Mesothelial cell of epicardium (in vitro differentiated cells): ENCODE data around the gene MAD1L1. TPM values are rescaled to one million over a fixed set of nuclear protein-coding genes. Genes with fewer than 3 reads are reported as not detected.

Experiments used
- DNase-seq, 2 experiments: peaks; one replicate each; pipeline ENCODE4 v3.0.0; 2021; ENCODE audit warnings: low spot score in 2 of 2; ENCODE audit not compliant: unreplicated experiment in 2 of 2
- H3K27ac Mint-ChIP-seq: 2 replicates; pipeline ENCODE4 v1.8.0; 2021; ENCODE audit warnings: mixed read lengths
- H3K27me3 Mint-ChIP-seq: 2 replicates; pipeline ENCODE4 v1.8.0; 2021; ENCODE audit warnings: low read depth, mixed read lengths
- H3K36me3 Mint-ChIP-seq: 2 replicates; pipeline ENCODE4 v1.8.0; 2021; ENCODE audit warnings: mixed read lengths
- H3K4me1 Mint-ChIP-seq: 2 replicates; pipeline ENCODE4 v1.8.0; 2021; ENCODE audit warnings: mixed read lengths
- H3K4me3 Mint-ChIP-seq: 2 replicates; pipeline ENCODE4 v1.8.0; 2021; ENCODE audit warnings: mild to moderate bottlenecking, moderate library complexity, mixed read lengths
- H3K9me3 Mint-ChIP-seq: 2 replicates; pipeline ENCODE4 v1.8.0; 2021; ENCODE audit warnings: mixed read lengths
- total RNA-seq: library from RNA; stranded (reverse); gene quantifications from 3 replicates; pipeline ENCODE4 v1.2.1, GENCODE V29; 2021
- TF ChIP-seq, protein P1 (sequence below): fragments of 200-600 bp; sonication (generic); IDR thresholded peaks from one replicate; pipeline ENCODE4 v1.5.0; 2021; ENCODE audit warnings: antibody characterized with exemption; ENCODE audit not compliant: unreplicated experiment

The MAD1L1 gene
- total RNA-seq, 1 donor from 2014 or later, result 45.0 TPM

GRCh38 chr7:2087744-2088143 lies 145.0 kb downstream of the MAD1L1 start:
- peaks cover 7% of the 10 kb centered on the region for H3K4me1 Mint-ChIP-seq
- H3K4me3 Mint-ChIP-seq, result no peak overlapping the region
- H3K27ac Mint-ChIP-seq, result no peak overlapping the region
- peaks cover 11% of the 10 kb centered on the region for H3K36me3 Mint-ChIP-seq
- H3K27me3 Mint-ChIP-seq, result no peaks in the 10 kb centered on the region
- TF ChIP-seq, protein P1, sequence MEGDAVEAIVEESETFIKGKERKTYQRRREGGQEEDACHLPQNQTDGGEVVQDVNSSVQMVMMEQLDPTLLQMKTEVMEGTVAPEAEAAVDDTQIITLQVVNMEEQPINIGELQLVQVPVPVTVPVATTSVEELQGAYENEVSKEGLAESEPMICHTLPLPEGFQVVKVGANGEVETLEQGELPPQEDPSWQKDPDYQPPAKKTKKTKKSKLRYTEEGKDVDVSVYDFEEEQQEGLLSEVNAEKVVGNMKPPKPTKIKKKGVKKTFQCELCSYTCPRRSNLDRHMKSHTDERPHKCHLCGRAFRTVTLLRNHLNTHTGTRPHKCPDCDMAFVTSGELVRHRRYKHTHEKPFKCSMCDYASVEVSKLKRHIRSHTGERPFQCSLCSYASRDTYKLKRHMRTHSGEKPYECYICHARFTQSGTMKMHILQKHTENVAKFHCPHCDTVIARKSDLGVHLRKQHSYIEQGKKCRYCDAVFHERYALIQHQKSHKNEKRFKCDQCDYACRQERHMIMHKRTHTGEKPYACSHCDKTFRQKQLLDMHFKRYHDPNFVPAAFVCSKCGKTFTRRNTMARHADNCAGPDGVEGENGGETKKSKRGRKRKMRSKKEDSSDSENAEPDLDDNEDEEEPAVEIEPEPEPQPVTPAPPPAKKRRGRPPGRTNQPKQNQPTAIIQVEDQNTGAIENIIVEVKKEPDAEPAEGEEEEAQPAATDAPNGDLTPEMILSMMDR, result no peak
- DNase-seq, result no peak
- peaks cover 8% of the 10 kb centered on the region for H3K9me3 Mint-ChIP-seq

GRCh38 chr7:2086229-2086628 lies 146.5 kb downstream of the MAD1L1 start:
- Mint-ChIP-seq H3K9me3 (no peaks in the 10 kb centered on the region), H3K4me3 (no peak overlapping the region), H3K27me3 (no peaks in the 10 kb centered on the region), H3K27ac (no peak overlapping the region), H3K36me3 (peaks cover 3% of the 10 kb centered on the region), H3K4me1 (peaks cover 20% of the 10 kb centered on the region)
- TF ChIP-seq, protein P1, result no peak
- DNase-seq, result no peak

DNA sequence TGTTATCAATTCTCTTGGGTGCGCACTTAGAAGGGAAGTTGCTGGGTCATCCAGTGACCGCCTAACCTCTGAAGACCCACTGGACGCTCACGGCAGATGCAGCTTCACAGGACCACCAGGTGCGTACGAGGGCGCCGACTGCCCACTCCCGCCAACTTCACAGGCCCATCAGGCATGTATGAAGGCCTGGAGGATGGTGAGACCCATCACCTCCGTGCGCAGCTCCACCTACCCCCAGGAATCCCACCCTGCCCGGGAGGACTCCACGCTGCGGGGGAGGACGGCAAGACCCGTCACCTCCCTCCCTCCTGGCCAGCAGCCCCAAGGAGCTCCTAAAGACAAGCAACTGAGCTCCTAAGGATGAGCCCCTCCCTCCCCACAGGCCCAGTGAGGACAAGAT lies 146.9 kb downstream of the MAD1L1 start:
- H3K4me1 Mint-ChIP-seq, result peaks cover 20% of the 10 kb centered on the region
- TF ChIP-seq, protein P1, result no peak
- no peak overlapping the region for H3K27ac Mint-ChIP-seq
- no peak overlapping the region for H3K4me3 Mint-ChIP-seq
- no peaks in the 10 kb centered on the region for H3K27me3 Mint-ChIP-seq
- no peak for DNase-seq
- peaks cover 3% of the 10 kb centered on the region for H3K36me3 Mint-ChIP-seq
- H3K9me3 Mint-ChIP-seq, result no peaks in the 10 kb centered on the region

GRCh38 chr7:2084781-2085505 lies 147.8 kb downstream of the MAD1L1 start:
- Mint-ChIP-seq H3K36me3 (peaks cover 3% of the 10 kb centered on the region), H3K27ac (no peak overlapping the region), H3K27me3 (no peaks in the 10 kb centered on the region), H3K9me3 (no peaks in the 10 kb centered on the region), H3K4me3 (no peak overlapping the region), H3K4me1 (peaks cover 23% of the 10 kb centered on the region)
- TF ChIP-seq, protein P1, result no peak
- DNase-seq, result no peak

DNA sequence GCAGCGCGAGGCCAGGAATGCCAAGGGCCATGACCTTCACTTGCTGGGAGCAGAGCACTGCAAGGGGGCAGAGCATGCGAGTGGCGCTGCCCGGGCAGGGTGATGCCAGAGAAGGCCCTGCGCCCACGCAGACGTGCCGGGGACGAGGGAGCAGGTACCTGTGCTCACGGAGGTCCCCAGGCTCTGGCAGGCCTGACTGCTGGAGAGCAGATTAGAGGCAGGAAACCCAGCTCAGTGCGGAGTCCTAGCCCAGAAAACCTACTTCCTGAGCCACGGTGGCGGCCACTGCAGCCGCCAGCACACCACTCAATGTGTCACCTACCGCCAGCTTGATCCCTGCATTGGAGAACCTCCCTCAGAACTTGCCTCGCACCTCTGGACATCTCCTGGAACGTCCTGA lies 148.4 kb downstream of the MAD1L1 start:
- Mint-ChIP-seq H3K36me3 (peaks cover 3% of the 10 kb centered on the region), H3K4me1 (peaks cover 29% of the 10 kb centered on the region), H3K9me3 (no peaks in the 10 kb centered on the region), H3K4me3 (no peak overlapping the region), H3K27me3 (no peaks in the 10 kb centered on the region), H3K27ac (no peak overlapping the region)
- no peak for DNase-seq
- TF ChIP-seq, protein P1, result no peak
